ENCODE results near the gene RCAN3.

The RCAN3 gene

GRCh38 chr1:24463776-24464735 is 38.6 kb upstream of the RCAN3 start:
- TF ChIP-seq CTCF (IDR thresholded peaks at IDR 0.05; ENCODE audit: low read depth, low read length, missing control alignments) = no peak
- no peak for DNase-seq (ENCODE audit: extremely low read depth, low read depth)
- no peak overlapping the region for H3K4me3 ChIP-seq (replicated peaks; ENCODE audit: low read depth, low read length)

- H3K4me3 ChIP-seq (replicated peaks; ENCODE audit: low read depth, low read length) = no peak overlapping the region
- no peak for TF ChIP-seq CTCF (IDR thresholded peaks at IDR 0.05; ENCODE audit: low read depth, low read length, missing control alignments)
- no peak for DNase-seq (ENCODE audit: extremely low read depth, low read depth)
Observed at GRCh38 chr1:24465099-24465498, 37.5 kb upstream of the RCAN3 start.

DNA sequence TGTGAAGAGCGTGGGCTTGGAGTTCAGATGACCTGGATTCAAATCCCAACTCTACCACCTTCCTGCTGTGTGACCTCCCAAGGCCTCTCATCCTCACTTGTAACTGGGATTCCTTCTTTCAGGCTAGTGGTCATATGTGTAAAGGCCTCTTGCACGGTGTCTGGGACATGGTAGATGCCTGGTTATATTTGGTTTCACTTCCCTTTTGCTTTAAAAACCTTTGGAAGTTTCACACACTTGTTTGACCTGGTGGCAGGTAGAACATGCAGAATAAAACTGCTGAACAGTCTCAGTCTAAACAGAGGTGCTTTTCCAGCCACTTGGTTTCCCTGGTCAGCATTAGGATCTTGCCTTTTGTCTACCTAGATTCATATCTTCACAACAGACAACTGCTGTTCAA is 37.0 kb upstream of the RCAN3 start:
- TF ChIP-seq CTCF (IDR thresholded peaks at IDR 0.05; ENCODE audit: low read depth, low read length, missing control alignments) = no peak
- H3K4me3 ChIP-seq (replicated peaks; ENCODE audit: low read depth, low read length) = no peak overlapping the region
- DNase-seq (ENCODE audit: extremely low read depth, low read depth) = no peak

DNA sequence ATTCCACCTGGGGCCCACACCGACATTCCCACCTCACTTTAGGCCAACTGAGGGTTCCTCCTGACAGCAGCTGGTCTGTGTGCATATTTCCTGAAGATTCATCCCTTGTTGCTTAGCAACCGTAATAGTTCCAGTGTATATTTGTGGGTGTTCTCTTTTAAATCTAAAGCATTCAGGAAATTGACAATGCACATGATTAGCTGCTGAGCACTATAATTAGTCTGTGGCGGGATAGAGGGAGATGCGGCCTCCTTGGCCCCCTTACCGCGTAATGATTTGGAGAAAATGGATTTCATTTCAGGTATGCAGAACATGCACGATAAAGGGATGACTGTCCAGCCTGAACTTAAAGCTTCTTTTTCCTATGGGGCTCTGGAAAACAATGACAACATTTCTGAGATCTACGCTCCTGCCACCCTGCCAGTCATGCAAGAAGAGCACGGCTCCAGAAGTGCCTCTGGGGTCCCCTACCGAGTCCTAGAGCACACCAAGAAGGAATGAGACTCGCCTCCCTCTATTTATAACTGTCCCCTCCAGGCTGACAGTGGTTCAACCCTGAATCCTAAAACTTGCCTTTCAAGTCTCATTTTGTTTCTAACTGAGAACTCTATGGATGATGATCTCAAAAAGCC is 33.8 kb upstream of the RCAN3 start:
- DNase-seq (ENCODE audit: extremely low read depth, low read depth) = no peak
- no peak for TF ChIP-seq CTCF (IDR thresholded peaks at IDR 0.05; ENCODE audit: low read depth, low read length, missing control alignments)
- H3K4me3 ChIP-seq (replicated peaks; ENCODE audit: low read depth, low read length) = no peak overlapping the region

- no peak for TF ChIP-seq CTCF (IDR thresholded peaks at IDR 0.05; ENCODE audit: low read depth, low read length, missing control alignments)
- no peak overlapping the region for H3K4me3 ChIP-seq (replicated peaks; ENCODE audit: low read depth, low read length)
- DNase-seq (ENCODE audit: extremely low read depth, low read depth) = no peak
Observed at GRCh38 chr1:24470592-24470991, 32.0 kb upstream of the RCAN3 start.

- TF ChIP-seq CTCF (IDR thresholded peaks at IDR 0.05; ENCODE audit: low read depth, low read length, missing control alignments) = no peak
- no peak for DNase-seq (ENCODE audit: extremely low read depth, low read depth)
- no peak overlapping the region for H3K4me3 ChIP-seq (replicated peaks; ENCODE audit: low read depth, low read length)
Observed at GRCh38 chr1:24472527-24473251, 29.9 kb upstream of the RCAN3 start.

Measured in HFF-Myc (cell line).